22Rv1 (cell line): ENCODE results near the gene TREML2.

Source experiments
- CTCF ChIP-seq: fragments of 450-650 bp; IDR thresholded peaks from 2 replicates; pipeline ENCODE4 v1.5.1; 2017; ENCODE audit warnings: mild to moderate bottlenecking
- ZFX ChIP-seq: fragments of 450-650 bp; IDR thresholded peaks from 2 replicates; pipeline ENCODE4 v1.6.1; 2017; ENCODE audit warnings: antibody characterized with exemption, borderline replicate concordance

GRCh38 chr6:41229721-41230120 lies 28.8 kb upstream of the TREML2 start:
- no peak for TF ChIP-seq CTCF
- TF ChIP-seq ZFX: no peak
